HepG2 (cell line): ENCODE results near the gene NCLN. TPM values are rescaled to one million over a fixed set of nuclear protein-coding genes. Genes with fewer than 3 reads are reported as not detected.

Source experiments
- NFE2L2 ChIP-seq: fragments of 150-350 bp; IDR thresholded peaks from 2 replicates; pipeline ENCODE4 v1.6.1; 2014; ENCODE audit warnings: low read length
- SATB2 ChIP-seq: sonication (generic); formaldehyde crosslinking; IDR thresholded peaks from 2 replicates; pipeline ENCODE4 v1.5.0; 2020; ENCODE audit warnings: missing genetic modification reagents
- ZNF207 ChIP-seq: fragments of 450-650 bp; IDR thresholded peaks from 2 replicates; pipeline ENCODE4 v1.6.1; 2016; ENCODE audit warnings: antibody characterized with exemption, borderline replicate concordance
- polyA plus RNA-seq, 8 experiments: library from polyadenylated mRNA; depleted of rRNA in 3 of 8; stranded (reverse) in 7 of 8; unstranded in 1 of 8; fragments of >200 nt; fragmentation: Illumina TruSeq in 4 of 8; extraction: Trizol in 4 of 8; gene quantifications; 2 replicates each; pipeline versions ENCODE4 v1.2.1 to v1.2.3, GENCODE V29; 2011 to 2016; ENCODE audit warnings: low read depth in 4 of 8, missing spikeins in 1 of 8, mixed read lengths in 1 of 8; ENCODE audit not compliant: insufficient read depth in 1 of 8
- total RNA-seq, 5 experiments: library from RNA; depleted of rRNA; stranded (reverse); fragments of >200 nt; fragmentation: Illumina TruSeq; extraction: Trizol; gene quantifications; 2 replicates each; pipeline ENCODE4 v1.2.3, GENCODE V29; 2016; ENCODE audit warnings: low read depth in 1 of 5
- TF ChIP-seq, protein P1 (sequence below): IDR thresholded peaks from 2 replicates; pipeline ENCODE4 v1.6.1; 2016; ENCODE audit warnings: low read depth, control low read depth
- TF ChIP-seq, protein P2 (sequence below), 2 experiments: fragments of 450-650 bp in 1 of 2; sonication (generic) in 1 of 2; formaldehyde crosslinking in 1 of 2; IDR thresholded peaks; 2 replicates each; pipeline versions ENCODE4 v1.6.1 to v1.8.0; 2016 to 2022; ENCODE audit warnings: antibody characterized with exemption in 1 of 2, mild to moderate bottlenecking in 1 of 2, missing genetic modification reagents in 1 of 2

NCLN gene
- total and polyA plus RNA-seq, 2 of the 13 experiments (the other 11 are each of a cell fraction or from before 2014, with no cell fraction given), result 42.6 to 56.0 TPM

DNA sequence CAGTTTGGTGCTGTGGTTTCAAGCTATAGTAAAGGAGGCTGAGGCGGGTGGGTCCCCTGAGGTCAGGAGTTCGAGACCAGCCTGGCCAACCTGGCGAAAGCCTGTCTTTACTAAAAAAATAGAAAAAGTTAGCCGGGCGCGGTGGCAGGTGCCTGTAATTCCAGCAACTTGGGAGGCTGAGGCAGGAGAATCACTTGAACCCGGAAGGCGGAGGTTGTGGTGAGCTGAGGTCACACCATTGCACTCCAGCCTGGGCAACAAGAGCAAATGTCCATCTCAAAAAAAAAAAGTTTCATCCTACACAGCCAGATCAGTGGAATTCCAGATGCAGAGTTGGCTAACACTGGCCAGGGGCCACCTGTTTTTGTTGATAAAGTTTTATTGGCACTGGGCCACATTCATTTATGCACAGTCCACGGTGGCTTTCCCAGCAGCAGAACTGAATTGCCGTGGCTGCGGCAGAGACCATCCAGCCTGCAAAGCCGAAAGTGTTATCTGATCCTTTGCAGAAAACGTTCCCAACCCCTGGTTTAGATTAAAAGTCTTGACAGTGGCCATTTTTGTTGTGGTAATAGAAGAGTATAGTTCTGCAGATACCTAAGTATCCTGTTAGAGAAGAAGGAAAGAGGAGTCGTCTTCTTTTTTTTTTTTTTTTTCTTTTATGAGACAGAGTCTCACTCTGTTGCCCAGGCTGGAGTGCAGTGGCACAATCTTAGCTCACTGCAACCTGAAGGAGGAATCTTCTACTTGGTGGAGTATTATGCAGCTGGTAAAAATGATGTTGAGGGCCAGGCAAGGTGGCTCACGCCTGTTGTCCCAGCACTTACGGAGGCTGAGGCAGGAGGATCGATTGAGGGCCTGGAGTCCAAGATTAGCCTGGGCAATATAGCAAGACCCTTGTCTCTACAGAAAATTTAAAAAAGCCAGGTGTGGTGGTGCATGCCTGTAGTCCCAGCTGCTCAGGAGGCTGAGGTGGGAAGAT, 8.7 kb downstream of the NCLN start (continued):
- TF ChIP-seq, protein P1, sequence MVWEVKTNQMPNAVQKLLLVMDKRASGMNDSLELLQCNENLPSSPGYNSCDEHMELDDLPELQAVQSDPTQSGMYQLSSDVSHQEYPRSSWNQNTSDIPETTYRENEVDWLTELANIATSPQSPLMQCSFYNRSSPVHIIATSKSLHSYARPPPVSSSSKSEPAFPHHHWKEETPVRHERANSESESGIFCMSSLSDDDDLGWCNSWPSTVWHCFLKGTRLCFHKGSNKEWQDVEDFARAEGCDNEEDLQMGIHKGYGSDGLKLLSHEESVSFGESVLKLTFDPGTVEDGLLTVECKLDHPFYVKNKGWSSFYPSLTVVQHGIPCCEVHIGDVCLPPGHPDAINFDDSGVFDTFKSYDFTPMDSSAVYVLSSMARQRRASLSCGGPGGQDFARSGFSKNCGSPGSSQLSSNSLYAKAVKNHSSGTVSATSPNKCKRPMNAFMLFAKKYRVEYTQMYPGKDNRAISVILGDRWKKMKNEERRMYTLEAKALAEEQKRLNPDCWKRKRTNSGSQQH, result no peak
- no peak for TF ChIP-seq SATB2 (CRISPR knock-in tag)
- no peak for TF ChIP-seq ZNF207
- TF ChIP-seq NFE2L2, result no peak
- TF ChIP-seq, protein P2, sequence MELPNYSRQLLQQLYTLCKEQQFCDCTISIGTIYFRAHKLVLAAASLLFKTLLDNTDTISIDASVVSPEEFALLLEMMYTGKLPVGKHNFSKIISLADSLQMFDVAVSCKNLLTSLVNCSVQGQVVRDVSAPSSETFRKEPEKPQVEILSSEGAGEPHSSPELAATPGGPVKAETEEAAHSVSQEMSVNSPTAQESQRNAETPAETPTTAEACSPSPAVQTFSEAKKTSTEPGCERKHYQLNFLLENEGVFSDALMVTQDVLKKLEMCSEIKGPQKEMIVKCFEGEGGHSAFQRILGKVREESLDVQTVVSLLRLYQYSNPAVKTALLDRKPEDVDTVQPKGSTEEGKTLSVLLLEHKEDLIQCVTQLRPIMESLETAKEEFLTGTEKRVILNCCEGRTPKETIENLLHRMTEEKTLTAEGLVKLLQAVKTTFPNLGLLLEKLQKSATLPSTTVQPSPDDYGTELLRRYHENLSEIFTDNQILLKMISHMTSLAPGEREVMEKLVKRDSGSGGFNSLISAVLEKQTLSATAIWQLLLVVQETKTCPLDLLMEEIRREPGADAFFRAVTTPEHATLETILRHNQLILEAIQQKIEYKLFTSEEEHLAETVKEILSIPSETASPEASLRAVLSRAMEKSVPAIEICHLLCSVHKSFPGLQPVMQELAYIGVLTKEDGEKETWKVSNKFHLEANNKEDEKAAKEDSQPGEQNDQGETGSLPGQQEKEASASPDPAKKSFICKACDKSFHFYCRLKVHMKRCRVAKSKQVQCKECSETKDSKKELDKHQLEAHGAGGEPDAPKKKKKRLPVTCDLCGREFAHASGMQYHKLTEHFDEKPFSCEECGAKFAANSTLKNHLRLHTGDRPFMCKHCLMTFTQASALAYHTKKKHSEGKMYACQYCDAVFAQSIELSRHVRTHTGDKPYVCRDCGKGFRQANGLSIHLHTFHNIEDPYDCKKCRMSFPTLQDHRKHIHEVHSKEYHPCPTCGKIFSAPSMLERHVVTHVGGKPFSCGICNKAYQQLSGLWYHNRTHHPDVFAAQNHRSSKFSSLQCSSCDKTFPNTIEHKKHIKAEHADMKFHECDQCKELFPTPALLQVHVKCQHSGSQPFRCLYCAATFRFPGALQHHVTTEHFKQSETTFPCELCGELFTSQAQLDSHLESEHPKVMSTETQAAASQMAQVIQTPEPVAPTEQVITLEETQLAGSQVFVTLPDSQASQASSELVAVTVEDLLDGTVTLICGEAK (IDR thresholded peaks at IDR 0.05), result peak; percentile 71
- TF ChIP-seq, protein P2 (CRISPR knock-in tag; IDR thresholded peaks at IDR 0.05), result peak; percentile 98
